ENCODE results near the gene PPIL3.
A peak's percentile ranks its signal among the peaks of the same experiment; 100 is the strongest.

PPIL3 gene

GRCh38 chr2:200845194-200845593, 43.7 kb downstream of the PPIL3 start:
- H3K9me3 Mint-ChIP-seq, result no peaks in the 10 kb centered on the region
- ATAC-seq (peak; percentile 19), DNase-seq (ENCODE audit: low spot score in 2 of 2) (peak in 1 of 2 donors; percentile 40)
- peaks cover 2% of the 10 kb centered on the region for H3K36me3 Mint-ChIP-seq
- H3K4me3 Mint-ChIP-seq, result no peak overlapping the region
- no peak overlapping the region for H3K27ac Mint-ChIP-seq
- no peaks in the 10 kb centered on the region for H3K4me1 Mint-ChIP-seq

GRCh38 chr2:200843993-200844948, 44.6 kb downstream of the PPIL3 start:
- Mint-ChIP-seq H3K4me1 (no peaks in the 10 kb centered on the region), H3K36me3 (no peaks in the 10 kb centered on the region), H3K4me3 (no peak overlapping the region), H3K9me3 (no peaks in the 10 kb centered on the region), H3K27ac (no peak overlapping the region)
- DNase-seq (ENCODE audit: low spot score in 2 of 2) (no peak), ATAC-seq (peak; percentile 35)

- no peaks in the 10 kb centered on the region for H3K4me1 Mint-ChIP-seq
- DNase-seq (ENCODE audit: low spot score in 2 of 2) (no peak), ATAC-seq (no peak)
- no peak overlapping the region for H3K4me3 Mint-ChIP-seq
- H3K27ac Mint-ChIP-seq, result no peak overlapping the region
- H3K9me3 Mint-ChIP-seq, result peaks cover 7% of the 10 kb centered on the region
- H3K36me3 Mint-ChIP-seq, result no peaks in the 10 kb centered on the region
These were observed 49.4 kb downstream of the PPIL3 start for GRCh38 chr2:200839513-200839912.

GRCh38 chr2:200834701-200835100, 54.2 kb downstream of the PPIL3 start:
- Mint-ChIP-seq H3K27ac (no peak overlapping the region), H3K4me1 (no peaks in the 10 kb centered on the region), H3K36me3 (peaks cover 11% of the 10 kb centered on the region), H3K4me3 (no peak overlapping the region), H3K9me3 (peaks cover 7% of the 10 kb centered on the region)
- DNase-seq (ENCODE audit: low spot score in 2 of 2) (no peak), ATAC-seq (no peak)

GRCh38 chr2:200829258-200829655, 59.6 kb downstream of the PPIL3 start:
- DNase-seq (ENCODE audit: low spot score in 2 of 2) (peak in 1 of 2 donors; percentile 46), ATAC-seq (no peak)
- H3K36me3 Mint-ChIP-seq, result peaks cover 54% of the 10 kb centered on the region
- no peaks in the 10 kb centered on the region for H3K9me3 Mint-ChIP-seq
- no peak overlapping the region for H3K27ac Mint-ChIP-seq
- H3K4me3 Mint-ChIP-seq, result no peak overlapping the region
- peaks cover 4% of the 10 kb centered on the region for H3K4me1 Mint-ChIP-seq

- ATAC-seq (no peak), DNase-seq (ENCODE audit: low spot score in 2 of 2) (peak in 1 of 2 donors; percentile 47)
- no peaks in the 10 kb centered on the region for H3K9me3 Mint-ChIP-seq
- H3K4me3 Mint-ChIP-seq, result no peak overlapping the region
- peaks cover 60% of the 10 kb centered on the region for H3K36me3 Mint-ChIP-seq
- no peak overlapping the region for H3K27ac Mint-ChIP-seq
- peaks cover 4% of the 10 kb centered on the region for H3K4me1 Mint-ChIP-seq
These were observed 60.2 kb downstream of the PPIL3 start for GRCh38 chr2:200828572-200829257.

- no peak overlapping the region for H3K27ac Mint-ChIP-seq
- peaks cover 4% of the 10 kb centered on the region for H3K4me1 Mint-ChIP-seq
- H3K4me3 Mint-ChIP-seq, result no peak overlapping the region
- no peak for ATAC-seq
- peaks cover 66% of the 10 kb centered on the region for H3K36me3 Mint-ChIP-seq
- peak in 1 of 2 donors; percentile 43 for DNase-seq (ENCODE audit: low spot score in 2 of 2)
- no peaks in the 10 kb centered on the region for H3K9me3 Mint-ChIP-seq
These were observed 60.8 kb downstream of the PPIL3 start for GRCh38 chr2:200828104-200828503.

GRCh38 chr2:200821686-200822245, 67.1 kb downstream of the PPIL3 start:
- no peak overlapping the region for H3K27ac Mint-ChIP-seq
- H3K4me1 Mint-ChIP-seq, result peaks cover 13% of the 10 kb centered on the region
- DNase-seq (ENCODE audit: low spot score in 2 of 2), result no peak
- ATAC-seq, result no peak
- no peaks in the 10 kb centered on the region for H3K9me3 Mint-ChIP-seq
- H3K36me3 Mint-ChIP-seq, result peaks cover 93% of the 10 kb centered on the region
- H3K4me3 Mint-ChIP-seq, result no peak overlapping the region

Data from stimulated activated effector memory CD8-positive, alpha-beta T cell treated with anti-CD3 and anti-CD28 coated beads, Interleukin-12 subunit alpha, Interleukin-12 subunit beta, amount 100 ng/mL, for 72 hours (primary cell).